ENCODE results near the gene DSE.

- TF ChIP-seq, protein P1, sequence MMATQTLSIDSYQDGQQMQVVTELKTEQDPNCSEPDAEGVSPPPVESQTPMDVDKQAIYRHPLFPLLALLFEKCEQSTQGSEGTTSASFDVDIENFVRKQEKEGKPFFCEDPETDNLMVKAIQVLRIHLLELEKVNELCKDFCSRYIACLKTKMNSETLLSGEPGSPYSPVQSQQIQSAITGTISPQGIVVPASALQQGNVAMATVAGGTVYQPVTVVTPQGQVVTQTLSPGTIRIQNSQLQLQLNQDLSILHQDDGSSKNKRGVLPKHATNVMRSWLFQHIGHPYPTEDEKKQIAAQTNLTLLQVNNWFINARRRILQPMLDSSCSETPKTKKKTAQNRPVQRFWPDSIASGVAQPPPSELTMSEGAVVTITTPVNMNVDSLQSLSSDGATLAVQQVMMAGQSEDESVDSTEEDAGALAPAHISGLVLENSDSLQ (IDR thresholded peaks at IDR 0.05), result no peak
- no peak for TF ChIP-seq ELF4 (IDR thresholded peaks at IDR 0.05)
Observed at GRCh38 chr6:116381000-116381399, 10.3 kb downstream of the DSE start.
